GM04504 (cell line): ENCODE data around the gene SORL1.
"Not testable (repeated sequence)": the region's sequence is repeated elsewhere in the genome, so short reads cannot be mapped to it uniquely, and the experiment has no call there.

ENCODE experiments used
- DNase-seq: peaks from one replicate; pipeline ENCODE4 v3.0.0-alpha.2; 2012; ENCODE audit warnings: low read depth

Gene SORL1

GRCh38 chr11:121634273-121634672 lies 182.2 kb downstream of the SORL1 start:
- no peak for DNase-seq

DNA sequence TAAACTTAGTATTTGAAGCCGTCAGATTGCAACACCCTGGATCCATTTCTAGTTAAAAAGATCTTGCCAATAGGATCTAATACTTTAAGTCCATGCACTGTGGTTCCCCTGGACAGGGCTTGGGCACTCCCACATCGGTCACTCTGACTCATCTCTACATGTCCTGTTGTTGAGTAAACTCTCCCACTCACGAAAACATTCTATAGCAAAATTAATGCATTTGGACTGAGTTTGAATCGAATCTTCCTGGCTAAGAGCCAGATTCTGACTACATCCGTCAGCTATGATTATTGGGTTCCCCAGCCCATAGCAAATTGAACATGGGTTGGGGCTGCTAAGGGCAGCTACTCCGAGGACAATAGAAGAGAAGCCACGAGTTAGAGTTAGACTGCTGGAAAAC lies 182.8 kb downstream of the SORL1 start:
- DNase-seq, result peak; percentile 71

GRCh38 chr11:121636081-121636799 lies 184.1 kb downstream of the SORL1 start:
- DNase-seq, result no peak

- DNase-seq, result no peak
Measured at GRCh38 chr11:121636800-121637176, 184.7 kb downstream of the SORL1 start.

DNA sequence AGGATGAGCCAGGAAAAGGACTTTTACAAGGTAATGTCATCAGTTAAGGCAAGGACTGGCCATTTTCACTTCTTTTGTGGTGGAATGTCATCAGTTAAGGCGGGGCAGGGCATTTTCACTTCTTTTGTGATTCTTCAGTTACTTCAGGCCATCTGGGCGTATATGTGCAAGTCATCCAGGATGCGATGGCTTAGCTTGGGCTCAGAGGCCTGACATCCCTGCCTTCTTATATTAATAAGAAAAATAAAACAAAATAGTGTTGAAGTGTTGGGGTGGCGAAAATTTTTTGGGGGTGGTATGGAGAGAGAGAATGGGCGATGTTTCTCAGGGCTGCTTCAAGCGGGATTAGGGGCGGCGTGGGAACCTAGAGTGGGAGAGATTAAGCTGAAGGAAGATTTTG lies 185.5 kb downstream of the SORL1 start:
- not testable (repeated sequence) for DNase-seq

DNA sequence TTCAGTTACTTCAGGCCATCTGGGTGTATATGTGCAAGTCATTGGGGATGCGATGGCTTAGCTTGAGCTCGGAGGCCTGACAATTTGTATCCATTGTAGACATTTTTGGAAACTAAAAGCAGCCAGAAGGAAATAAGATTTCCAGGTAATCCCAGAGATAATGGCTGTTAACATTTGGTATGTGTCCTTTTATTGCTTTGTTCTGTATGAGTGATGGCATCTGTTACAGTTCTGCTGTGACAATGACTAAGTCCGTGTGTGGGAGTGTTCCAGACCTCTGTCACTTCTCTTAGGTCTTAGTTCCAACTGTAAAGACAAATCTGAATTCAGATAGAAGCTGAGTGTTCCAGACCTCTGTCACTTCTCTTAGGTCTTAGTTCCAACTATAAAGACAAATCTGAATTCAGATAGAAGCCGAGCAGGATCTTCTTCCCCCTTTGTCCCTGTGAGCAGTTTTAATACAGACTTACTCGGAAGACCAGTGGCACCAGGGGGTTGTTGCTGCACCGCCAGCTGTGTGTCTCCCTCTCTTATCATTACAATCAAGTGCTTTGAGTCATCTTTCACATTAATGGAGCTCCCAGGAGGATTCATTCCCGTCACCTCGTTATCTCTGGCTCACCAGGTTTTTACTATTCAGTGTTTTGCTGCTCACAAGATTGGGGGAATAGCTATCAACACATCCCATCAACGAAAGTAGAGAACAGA lies 191.5 kb downstream of the SORL1 start:
- no peak for DNase-seq

- no peak for DNase-seq
Measured at GRCh38 chr11:121644187-121644512, 192.0 kb downstream of the SORL1 start.

GRCh38 chr11:121645001-121645400 lies 192.9 kb downstream of the SORL1 start:
- no peak for DNase-seq

GRCh38 chr11:121645596-121645995 lies 193.5 kb downstream of the SORL1 start:
- DNase-seq, result no peak

DNA sequence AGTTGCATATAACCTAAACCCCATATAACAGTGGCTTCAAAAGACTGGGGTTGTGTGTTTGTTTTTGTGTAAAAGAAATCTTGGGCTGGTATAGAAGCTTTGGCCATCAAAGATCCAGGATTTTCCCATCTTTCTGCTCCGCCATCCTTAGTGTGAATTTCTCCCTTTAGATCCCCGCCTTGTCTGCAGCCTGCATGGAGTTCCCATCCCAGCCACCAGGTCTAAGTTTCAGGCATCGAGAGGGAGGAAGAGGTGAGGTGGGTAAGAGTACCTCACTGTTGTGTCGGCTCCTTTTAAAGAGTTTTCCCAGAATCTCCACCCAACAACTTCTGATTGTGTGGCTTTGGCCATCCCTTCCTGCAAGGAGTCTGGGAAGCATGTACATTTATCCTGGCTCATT lies 196.2 kb downstream of the SORL1 start:
- DNase-seq, result no peak

GRCh38 chr11:121649798-121650197 lies 197.7 kb downstream of the SORL1 start:
- no peak for DNase-seq

DNA sequence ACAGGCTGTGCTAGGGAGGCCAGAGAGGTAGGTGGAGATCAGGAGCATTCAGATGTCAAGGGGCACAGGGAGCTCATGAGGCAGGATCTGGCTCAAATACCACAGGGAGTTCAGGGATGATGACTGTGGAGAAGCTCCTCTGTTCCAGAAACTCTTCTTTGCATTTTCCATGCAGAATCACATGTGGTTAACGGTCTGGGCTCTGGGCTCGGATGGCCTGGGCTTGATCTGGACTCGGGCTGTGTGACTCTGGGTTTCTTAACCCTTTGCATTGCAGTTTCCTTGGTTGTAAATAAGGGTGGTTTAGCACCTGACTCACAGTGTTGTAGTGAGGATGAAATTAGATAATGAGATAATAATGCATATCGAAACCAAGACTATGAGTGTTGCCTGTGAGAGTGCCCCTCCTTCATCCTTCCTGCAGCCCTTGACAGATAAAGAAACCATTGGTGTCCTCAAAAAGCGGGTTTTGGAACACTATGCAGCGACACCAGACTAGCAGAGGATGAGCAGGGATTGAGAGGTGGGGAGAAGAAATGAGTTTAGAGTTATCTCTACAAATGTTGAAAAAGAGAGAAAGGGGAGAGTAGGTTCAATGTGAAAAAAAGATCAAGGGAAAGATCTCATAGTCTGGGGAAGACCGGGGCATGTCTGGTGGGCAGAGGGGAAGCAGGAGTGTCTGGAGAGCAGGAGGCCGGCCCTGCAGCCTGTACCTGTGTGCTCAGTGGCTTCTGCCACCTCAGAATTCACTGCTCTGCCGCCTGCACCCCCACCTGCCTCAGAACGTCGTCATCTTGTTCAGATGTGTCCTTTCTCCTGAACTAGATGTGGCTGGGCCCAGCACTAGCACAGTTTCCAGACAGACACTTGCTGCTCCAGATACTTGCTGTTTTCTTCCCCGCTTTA lies 198.5 kb downstream of the SORL1 start:
- DNase-seq, result no peak

DNA sequence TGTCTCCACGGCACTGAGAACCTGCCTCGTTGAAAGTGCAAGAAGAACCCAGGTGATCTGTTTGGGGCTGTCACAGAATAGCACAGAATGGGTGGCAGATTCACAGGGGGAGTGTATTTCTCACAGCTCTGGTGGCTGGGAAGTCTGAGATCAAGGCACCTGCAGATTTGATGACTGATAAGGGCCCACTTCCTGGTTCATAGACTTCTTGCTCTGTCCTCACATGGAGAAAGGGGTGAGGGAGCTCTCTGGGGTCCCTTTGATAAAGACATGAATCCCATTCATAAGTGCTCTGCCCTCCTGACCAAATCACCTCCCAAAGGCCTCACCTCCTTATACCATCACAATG lies 199.1 kb downstream of the SORL1 start:
- no peak for DNase-seq

DNA sequence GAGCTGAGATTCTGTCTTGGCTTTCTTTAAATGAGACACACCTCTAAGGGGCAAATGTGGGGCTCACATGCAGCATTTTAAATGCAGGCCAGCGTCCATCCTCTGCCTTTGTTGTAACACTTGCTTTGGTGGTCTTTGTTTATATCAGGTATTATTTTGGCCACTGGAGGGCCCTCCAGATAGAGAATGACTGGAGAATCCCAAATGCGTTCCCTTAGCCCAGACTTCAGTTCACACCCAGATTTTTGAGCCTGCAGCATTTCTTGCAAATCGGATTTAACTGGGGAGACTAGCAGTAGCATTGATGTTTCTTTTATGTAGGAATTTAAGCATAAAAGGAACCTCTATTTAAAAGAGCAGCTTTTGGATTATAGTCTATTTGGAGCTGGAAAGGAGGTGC lies 200.9 kb downstream of the SORL1 start:
- DNase-seq, result no peak

GRCh38 chr11:121654259-121654842 lies 202.2 kb downstream of the SORL1 start:
- no peak for DNase-seq

- DNase-seq, result no peak
Measured at GRCh38 chr11:121654843-121655536, 202.9 kb downstream of the SORL1 start.

DNA sequence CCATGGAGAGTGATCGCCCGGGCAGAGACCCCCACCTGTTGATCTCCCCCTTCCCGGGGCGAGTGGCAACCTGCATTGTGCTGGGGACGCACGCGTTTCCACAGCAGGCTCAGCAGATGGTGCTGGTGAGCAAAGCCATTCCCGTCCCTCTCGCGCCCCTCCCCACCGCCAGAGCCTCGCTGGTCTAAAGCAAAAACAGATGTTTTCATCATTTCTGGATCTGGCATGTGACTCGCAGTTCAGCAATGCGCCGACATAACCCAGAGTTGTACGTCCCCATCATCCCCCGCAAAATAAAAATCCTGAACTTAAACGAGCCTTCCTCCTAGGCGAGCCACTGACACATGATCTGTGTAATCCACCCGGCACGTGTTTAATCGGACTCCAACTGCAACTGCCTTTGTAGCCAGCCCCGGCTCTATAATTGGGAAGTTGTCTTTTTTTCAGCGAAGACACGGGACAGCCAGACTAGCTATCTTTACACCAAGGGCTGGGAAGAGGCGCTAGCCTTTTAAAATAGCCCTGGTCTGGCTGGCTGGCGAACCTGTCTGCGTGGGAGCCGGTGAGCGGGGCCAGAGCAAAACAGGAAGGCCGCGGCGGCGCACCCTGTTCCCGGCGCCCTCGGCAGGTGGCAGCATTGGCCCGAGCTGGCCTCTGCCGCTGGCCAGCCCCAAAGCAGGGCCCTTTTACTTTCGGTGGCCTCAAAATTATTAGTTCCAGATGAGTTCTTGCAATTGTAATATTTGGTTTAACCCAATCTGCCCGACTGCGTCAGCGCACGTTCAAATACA lies 203.6 kb downstream of the SORL1 start:
- DNase-seq, result peak; percentile 93

DNA sequence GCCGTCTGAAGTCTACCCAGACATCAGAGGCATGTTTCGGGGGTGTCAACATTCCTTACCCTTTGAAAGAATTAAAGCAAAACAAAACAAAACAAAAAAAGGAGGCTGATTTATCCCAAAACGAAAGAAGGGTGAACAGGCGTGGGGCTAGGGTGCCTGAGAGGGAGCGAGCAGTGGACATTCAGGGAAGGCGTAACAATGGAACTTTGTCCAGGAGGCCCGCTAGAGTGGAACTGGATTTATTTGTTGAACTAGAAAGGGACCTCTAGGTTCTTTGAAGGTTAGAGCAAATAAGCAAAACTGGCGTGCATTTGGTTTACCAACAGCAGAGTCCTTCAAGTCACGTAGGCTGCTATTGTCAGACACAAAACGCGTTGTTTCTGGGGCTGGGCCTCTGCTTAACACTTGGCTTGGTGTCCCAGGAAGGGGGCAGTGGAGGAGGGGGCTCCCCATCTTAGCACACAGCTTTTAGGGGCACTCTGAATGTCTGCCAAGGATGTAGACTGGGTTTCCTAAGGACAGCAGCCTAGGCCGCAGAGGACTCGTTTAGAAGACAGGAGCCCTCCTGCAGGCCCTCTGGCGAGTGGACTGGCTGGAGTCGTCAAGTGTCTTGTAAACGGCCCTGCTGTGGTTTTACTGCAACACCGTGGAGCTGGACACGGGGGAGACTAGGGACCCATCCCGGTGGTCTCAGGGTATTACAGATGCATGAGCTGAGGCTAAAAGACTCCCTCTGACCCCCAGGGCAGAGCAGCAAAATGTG lies 204.4 kb downstream of the SORL1 start:
- DNase-seq, result no peak

DNA sequence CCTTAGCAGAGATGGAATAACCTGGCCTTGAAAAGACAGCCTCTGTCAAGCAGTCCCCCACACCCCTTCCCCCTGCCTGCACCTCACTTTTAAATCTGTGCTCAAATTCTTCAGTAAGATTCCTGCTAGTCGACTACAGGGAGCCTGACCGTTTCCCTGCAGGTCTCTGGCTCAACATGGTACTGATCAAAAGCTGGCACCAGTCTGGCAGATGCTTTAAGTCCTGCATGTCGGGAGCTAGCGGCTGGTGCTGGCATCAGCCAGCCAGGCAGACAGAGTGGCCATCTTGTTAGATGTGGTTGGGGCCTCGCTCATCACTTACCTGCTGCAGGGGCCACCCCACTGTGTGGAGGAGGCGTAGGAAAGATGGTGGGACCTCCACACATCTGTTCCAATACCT lies 205.0 kb downstream of the SORL1 start:
- no peak for DNase-seq

DNA sequence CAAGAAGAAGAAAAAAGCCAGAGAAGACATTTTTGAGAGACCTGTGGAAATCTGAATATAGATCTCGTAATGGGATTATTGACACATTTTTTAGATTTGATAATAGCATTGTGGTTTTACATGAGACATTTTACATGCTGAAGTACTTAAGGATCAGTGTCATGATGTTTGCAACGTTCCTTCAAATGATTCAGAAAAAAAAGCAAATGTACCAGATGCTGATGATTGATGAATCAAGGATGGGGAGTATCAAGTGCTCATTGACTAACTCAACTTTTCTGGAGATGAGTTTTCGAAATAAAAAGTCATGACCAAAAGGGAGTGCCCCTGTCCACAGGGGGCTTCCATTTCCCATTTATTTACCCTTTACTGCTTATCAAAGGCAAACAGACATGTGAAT lies 207.7 kb downstream of the SORL1 start:
- DNase-seq, result no peak
